ENCODE measurements around the gene FIGNL1.

DNA sequence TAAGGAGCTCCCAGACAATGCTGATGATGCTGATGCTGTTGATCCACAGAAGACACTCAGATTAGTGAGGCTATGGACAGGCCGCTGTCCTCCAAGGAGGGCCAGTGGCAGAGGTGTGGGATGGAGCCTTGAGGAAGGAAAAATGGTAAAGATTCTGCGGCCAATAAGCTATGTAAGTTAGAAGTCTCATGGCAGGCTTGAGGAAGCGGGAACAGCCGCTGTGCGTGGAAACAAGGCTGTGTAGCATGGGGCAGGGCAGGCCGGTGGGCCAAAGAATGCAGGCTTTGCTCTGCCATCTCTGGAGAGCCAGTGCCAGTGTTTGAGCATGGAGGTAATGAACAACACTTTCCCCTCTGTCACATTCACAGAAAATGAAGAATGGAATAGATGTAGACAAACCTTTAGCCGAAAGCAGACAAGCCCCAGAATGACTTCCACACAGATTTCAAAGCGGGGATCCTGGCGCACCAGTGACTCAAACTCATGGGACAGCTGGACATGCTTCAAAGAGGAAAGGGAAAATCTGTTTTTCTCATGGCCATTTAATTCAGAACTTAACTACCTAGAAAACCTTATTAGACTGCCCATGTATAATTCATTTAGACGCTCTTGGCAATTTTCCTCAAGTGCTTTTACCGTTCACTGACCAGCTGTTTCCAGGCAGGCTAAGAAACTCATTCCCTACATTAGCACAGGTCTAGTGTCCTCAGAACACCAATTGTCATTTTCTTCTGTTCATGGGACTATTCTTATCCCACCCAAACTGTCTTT, 16.9 kb upstream of the FIGNL1 start:
- TF ChIP-seq, protein P1, sequence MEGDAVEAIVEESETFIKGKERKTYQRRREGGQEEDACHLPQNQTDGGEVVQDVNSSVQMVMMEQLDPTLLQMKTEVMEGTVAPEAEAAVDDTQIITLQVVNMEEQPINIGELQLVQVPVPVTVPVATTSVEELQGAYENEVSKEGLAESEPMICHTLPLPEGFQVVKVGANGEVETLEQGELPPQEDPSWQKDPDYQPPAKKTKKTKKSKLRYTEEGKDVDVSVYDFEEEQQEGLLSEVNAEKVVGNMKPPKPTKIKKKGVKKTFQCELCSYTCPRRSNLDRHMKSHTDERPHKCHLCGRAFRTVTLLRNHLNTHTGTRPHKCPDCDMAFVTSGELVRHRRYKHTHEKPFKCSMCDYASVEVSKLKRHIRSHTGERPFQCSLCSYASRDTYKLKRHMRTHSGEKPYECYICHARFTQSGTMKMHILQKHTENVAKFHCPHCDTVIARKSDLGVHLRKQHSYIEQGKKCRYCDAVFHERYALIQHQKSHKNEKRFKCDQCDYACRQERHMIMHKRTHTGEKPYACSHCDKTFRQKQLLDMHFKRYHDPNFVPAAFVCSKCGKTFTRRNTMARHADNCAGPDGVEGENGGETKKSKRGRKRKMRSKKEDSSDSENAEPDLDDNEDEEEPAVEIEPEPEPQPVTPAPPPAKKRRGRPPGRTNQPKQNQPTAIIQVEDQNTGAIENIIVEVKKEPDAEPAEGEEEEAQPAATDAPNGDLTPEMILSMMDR (IDR thresholded peaks at IDR 0.05): no peak
- TF ChIP-seq EP300 (IDR thresholded peaks at IDR 0.05; ENCODE audit: low read depth): no peak

Data from transverse colon (tissue), 3 donors.